K562 (cell line): ENCODE results near the gene STK11. TPM values are rescaled to one million over a fixed set of nuclear protein-coding genes. Genes with fewer than 3 reads are reported as not detected.

Experiments used
- E4F1 ChIP-seq: fragments of 250-450 bp; sonication (Bioruptor Pico); IDR thresholded peaks from 2 replicates; pipeline ENCODE4 v1.5.0; 2021; ENCODE audit warnings: mild to moderate bottlenecking, borderline replicate concordance
- HIVEP1 ChIP-seq: fragments of 250-450 bp; sonication (Bioruptor Pico); IDR thresholded peaks from 2 replicates; pipeline ENCODE4 v1.4.0; 2020; ENCODE audit warnings: mild to moderate bottlenecking
- HMG20A ChIP-seq: fragments of 450-650 bp; formaldehyde crosslinking; conservative IDR thresholded peaks from 2 replicates; pipeline ENCODE4 v1.4.0; 2020; ENCODE audit warnings: mild to moderate bottlenecking, mixed read lengths
- JUND ChIP-seq, 2 experiments: IDR thresholded peaks; 2 replicates in 1 of 2; 3 replicates in 1 of 2; pipeline ENCODE4 v1.6.1; 2011; ENCODE audit warnings: borderline replicate concordance in 2 of 2, low read depth in 2 of 2, low read length in 2 of 2, improper control_type of control experiment in 1 of 2, missing biosample characterization in 1 of 2, missing genetic modification characterization in 1 of 2, missing genetic modification reagents in 1 of 2
- L3MBTL2 ChIP-seq: fragments of 450-650 bp; IDR thresholded peaks from 2 replicates; pipeline ENCODE4 v1.6.1; 2016; ENCODE audit warnings: mild to moderate bottlenecking, moderate library complexity
- MTA2 ChIP-seq: fragments of 450-650 bp; IDR thresholded peaks from 2 replicates; pipeline ENCODE4 v1.6.1; 2016; ENCODE audit warnings: low read depth
- NCOA6 ChIP-seq: fragments of 450-650 bp; IDR thresholded peaks from 2 replicates; pipeline ENCODE4 v1.6.1; 2017; ENCODE audit warnings: mild to moderate bottlenecking
- NR2C1 ChIP-seq, 2 experiments: fragments of 450-650 bp; IDR thresholded peaks; 2 replicates each; pipeline ENCODE4 v1.6.1; 2017; ENCODE audit warnings: mild to moderate bottlenecking in 2 of 2, antibody characterized with exemption in 1 of 2, inconsistent platforms in 1 of 2, missing compliant biosample characterization in 1 of 2, missing genetic modification characterization in 1 of 2
- NR2F6 ChIP-seq: fragments of 450-650 bp; formaldehyde crosslinking; IDR thresholded peaks from 2 replicates; pipeline ENCODE4 v1.4.0; 2020; ENCODE audit warnings: mild to moderate bottlenecking
- NR4A1 ChIP-seq, 2 experiments: fragments of 250-450 bp in 1 of 2; fragments of 450-650 bp in 1 of 2; sonication (Bioruptor Pico) in 1 of 2; IDR thresholded peaks; 2 replicates each; pipeline versions ENCODE4 v1.4.0 to v1.6.1; 2016 to 2020; ENCODE audit warnings: mild to moderate bottlenecking in 2 of 2, missing compliant biosample characterization in 1 of 2, missing genetic modification characterization in 1 of 2, moderate library complexity in 1 of 2
- RFX1 ChIP-seq: fragments of 450-650 bp; IDR thresholded peaks from 2 replicates; pipeline ENCODE4 v1.6.1; 2016; ENCODE audit warnings: mild to moderate bottlenecking, moderate library complexity
- RFX7 ChIP-seq: fragments of 250-450 bp; sonication (Bioruptor Pico); IDR thresholded peaks from 2 replicates; pipeline ENCODE4 v1.5.1; 2021; ENCODE audit warnings: mild to moderate bottlenecking
- THRAP3 ChIP-seq: fragments of 450-650 bp; IDR thresholded peaks from 2 replicates; pipeline ENCODE4 v1.6.1; 2016; ENCODE audit warnings: mild to moderate bottlenecking, inconsistent platforms, borderline replicate concordance
- ZBTB8A ChIP-seq: fragments of 450-650 bp; IDR thresholded peaks from 2 replicates; pipeline ENCODE4 v1.6.1; 2018; ENCODE audit warnings: mild to moderate bottlenecking, moderate library complexity; ENCODE audit not compliant: partially characterized antibody
- ZNF133 ChIP-seq: fragments of 250-450 bp; sonication (Bioruptor Pico); IDR thresholded peaks from 2 replicates; pipeline ENCODE4 v1.4.0; 2020; ENCODE audit warnings: mild to moderate bottlenecking
- ZNF277 ChIP-seq: fragments of 250-450 bp; sonication (Bioruptor Pico); IDR thresholded peaks from 2 replicates; pipeline ENCODE4 v1.8.0; 2022; ENCODE audit warnings: inconsistent platforms, mild to moderate bottlenecking, moderate library complexity, borderline replicate concordance
- ZNF76 ChIP-seq: fragments of 250-450 bp; sonication (Bioruptor Pico); IDR thresholded peaks from 2 replicates; pipeline ENCODE4 v1.4.0; 2020; ENCODE audit warnings: mild to moderate bottlenecking, moderate library complexity, borderline replicate concordance
- polyA plus RNA-seq, 8 experiments: library from polyadenylated mRNA; depleted of rRNA in 4 of 8; stranded (reverse) in 5 of 8; unstranded in 3 of 8; fragments of >200 nt; fragmentation: Nextera tagmentation in 2 of 8; fragmentation: Illumina TruSeq in 1 of 8; extraction: Ambion mirVana in 2 of 8; extraction: Trizol in 1 of 8; gene quantifications; 2 replicates each; pipeline versions ENCODE4 v1.2.1 to v1.2.3, GENCODE V29; 2011 to 2014; ENCODE audit warnings: inconsistent platforms in 1 of 8, missing spikeins in 1 of 8
- total RNA-seq, 7 experiments: library from RNA; depleted of rRNA in 6 of 7; stranded (reverse); fragments of >200 nt in 6 of 7; fragmentation: Illumina TruSeq in 2 of 7; extraction: Trizol in 2 of 7; gene quantifications; 2 replicates each; pipeline versions ENCODE4 v1.2.1 to v1.2.3, GENCODE V29; 2011 to 2021; ENCODE audit warnings: low replicate concordance in 1 of 7
- TF ChIP-seq, protein P1 (sequence below): sonication (generic); formaldehyde crosslinking; IDR thresholded peaks from 2 replicates; pipeline ENCODE4 v1.9.0; 2022; ENCODE audit warnings: mild to moderate bottlenecking, missing genetic modification reagents
- TF ChIP-seq, protein P2 (sequence below): fragments of 450-650 bp; IDR thresholded peaks from 2 replicates; pipeline ENCODE4 v1.6.1; 2016; ENCODE audit warnings: mild to moderate bottlenecking
- TF ChIP-seq, protein P3 (sequence below), 2 experiments: fragments of 450-650 bp in 1 of 2; sonication (generic) in 1 of 2; formaldehyde crosslinking; conservative IDR thresholded peaks; 2 replicates each; pipeline versions ENCODE4 v1.4.0 to v1.8.1; 2020 to 2022; ENCODE audit warnings: mild to moderate bottlenecking in 1 of 2, missing genetic modification reagents in 1 of 2

STK11 gene
- total and polyA plus RNA-seq, 9 of the 15 experiments (the other 6 are each of a cell fraction or from before 2014, with no cell fraction given) = 0.15 to 96.5 (median 31.7) TPM

DNA sequence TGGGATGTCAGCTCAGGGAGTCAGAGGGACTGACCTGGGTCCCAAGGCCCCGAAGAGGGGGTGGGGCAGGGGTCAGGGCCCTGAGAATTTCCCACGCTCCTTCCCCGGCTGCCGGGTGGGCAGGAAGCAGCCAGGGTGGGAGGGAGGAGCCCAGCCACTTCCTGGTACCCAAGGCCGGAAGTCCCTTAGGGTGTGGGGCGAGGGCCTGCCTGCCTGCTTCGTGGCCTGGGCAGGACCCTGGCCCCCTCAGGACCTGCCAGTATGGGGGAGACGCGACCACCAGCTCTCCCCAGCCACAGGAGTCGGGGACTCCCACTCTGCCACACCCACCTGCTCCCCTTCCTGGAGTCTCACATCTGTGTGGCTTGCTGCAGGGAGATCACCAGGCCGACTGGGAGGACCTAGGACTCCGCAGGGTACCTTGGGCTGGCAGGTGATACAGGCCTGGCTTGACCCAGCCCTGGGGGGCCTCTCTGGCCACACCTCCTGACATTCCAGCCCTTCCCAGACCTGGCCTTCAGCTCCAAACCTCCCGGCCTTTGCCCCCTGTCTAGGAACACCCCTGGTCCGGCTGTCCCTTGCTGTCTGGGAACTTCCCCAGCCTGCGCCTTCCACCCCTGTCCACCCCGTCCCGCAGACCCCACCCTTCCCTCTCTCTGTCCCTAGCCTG lies 53.8 kb downstream of the STK11 start (continued):
- TF ChIP-seq, protein P1, sequence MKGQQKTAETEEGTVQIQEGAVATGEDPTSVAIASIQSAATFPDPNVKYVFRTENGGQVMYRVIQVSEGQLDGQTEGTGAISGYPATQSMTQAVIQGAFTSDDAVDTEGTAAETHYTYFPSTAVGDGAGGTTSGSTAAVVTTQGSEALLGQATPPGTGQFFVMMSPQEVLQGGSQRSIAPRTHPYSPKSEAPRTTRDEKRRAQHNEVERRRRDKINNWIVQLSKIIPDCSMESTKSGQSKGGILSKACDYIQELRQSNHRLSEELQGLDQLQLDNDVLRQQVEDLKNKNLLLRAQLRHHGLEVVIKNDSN (CRISPR knock-in tag) = no peak
- TF ChIP-seq, protein P2, sequence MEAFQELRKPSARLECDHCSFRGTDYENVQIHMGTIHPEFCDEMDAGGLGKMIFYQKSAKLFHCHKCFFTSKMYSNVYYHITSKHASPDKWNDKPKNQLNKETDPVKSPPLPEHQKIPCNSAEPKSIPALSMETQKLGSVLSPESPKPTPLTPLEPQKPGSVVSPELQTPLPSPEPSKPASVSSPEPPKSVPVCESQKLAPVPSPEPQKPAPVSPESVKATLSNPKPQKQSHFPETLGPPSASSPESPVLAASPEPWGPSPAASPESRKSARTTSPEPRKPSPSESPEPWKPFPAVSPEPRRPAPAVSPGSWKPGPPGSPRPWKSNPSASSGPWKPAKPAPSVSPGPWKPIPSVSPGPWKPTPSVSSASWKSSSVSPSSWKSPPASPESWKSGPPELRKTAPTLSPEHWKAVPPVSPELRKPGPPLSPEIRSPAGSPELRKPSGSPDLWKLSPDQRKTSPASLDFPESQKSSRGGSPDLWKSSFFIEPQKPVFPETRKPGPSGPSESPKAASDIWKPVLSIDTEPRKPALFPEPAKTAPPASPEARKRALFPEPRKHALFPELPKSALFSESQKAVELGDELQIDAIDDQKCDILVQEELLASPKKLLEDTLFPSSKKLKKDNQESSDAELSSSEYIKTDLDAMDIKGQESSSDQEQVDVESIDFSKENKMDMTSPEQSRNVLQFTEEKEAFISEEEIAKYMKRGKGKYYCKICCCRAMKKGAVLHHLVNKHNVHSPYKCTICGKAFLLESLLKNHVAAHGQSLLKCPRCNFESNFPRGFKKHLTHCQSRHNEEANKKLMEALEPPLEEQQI = no peak
- TF ChIP-seq THRAP3 (no peak), ZNF76 (no peak), RFX7 (CRISPR knock-in tag) (no peak), MTA2 (no peak), ZNF133 (CRISPR knock-in tag) (no peak), ZNF277 (CRISPR knock-in tag) (no peak), E4F1 (CRISPR knock-in tag) (0 out of 2 replicates have a peak, but pooled peaks have one; percentile 37), L3MBTL2 (no peak), JUND (IDR thresholded peaks at IDR 0.05; ENCODE audit: borderline replicate concordance, low read depth, low read length) (no peak), JUND (tag; IDR thresholded peaks at IDR 0.05; ENCODE audit: borderline replicate concordance, low read depth, low read length) (no peak), HIVEP1 (CRISPR knock-in tag) (no peak), NR2F6 (CRISPR knock-in tag) (no peak), NR4A1 (CRISPR knock-in tag; IDR thresholded peaks at IDR 0.05) (no peak), NR4A1 (tag; IDR thresholded peaks at IDR 0.05) (no peak), RFX1 (no peak), NCOA6 (no peak), ZBTB8A (no peak), NR2C1 (IDR thresholded peaks at IDR 0.05) (no peak), NR2C1 (tag; IDR thresholded peaks at IDR 0.05) (no peak), HMG20A (no peak)
- TF ChIP-seq, protein P3, sequence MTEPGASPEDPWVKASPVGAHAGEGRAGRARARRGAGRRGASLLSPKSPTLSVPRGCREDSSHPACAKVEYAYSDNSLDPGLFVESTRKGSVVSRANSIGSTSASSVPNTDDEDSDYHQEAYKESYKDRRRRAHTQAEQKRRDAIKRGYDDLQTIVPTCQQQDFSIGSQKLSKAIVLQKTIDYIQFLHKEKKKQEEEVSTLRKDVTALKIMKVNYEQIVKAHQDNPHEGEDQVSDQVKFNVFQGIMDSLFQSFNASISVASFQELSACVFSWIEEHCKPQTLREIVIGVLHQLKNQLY (CRISPR knock-in tag; conservative IDR thresholded peaks at IDR 0.05) = no peak; a peak in 1 of 4 replicates
